ENCODE results near the gene BABAM2. TPM values are rescaled to one million over a fixed set of nuclear protein-coding genes. Genes with fewer than 3 reads are reported as not detected.

The BABAM2 gene
- total RNA-seq, 1 experiment from 2014 or later: 27.1 TPM

DNA sequence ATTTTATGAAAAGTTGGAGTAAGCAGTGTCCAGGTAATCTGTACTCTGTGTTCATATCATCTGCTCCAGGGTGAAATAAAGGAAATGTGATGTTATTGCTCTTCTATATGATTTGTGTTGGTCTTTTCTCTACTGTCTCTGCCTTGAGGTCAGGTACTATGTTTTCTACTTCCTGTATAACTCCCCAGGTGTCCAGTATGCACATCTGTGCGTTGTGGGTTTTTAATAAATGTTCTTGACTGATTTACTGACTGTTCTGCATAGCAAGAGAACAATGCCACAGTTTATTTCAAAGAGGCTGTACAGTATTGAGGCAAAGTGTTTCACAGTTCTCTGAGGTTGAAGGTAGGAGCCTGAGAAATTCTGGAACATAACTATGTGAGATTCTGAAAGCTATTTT is 89.7 kb downstream of the BABAM2 start:
- Histone ChIP-seq H4K8ac (replicated peaks; ENCODE audit: insufficient read length, low read depth, low read length) (no peak overlapping the region), H3K4me2 (ENCODE audit: insufficient read depth, insufficient read length, low read length) (no peak overlapping the region), H4K5ac (ENCODE audit: insufficient read length, low read depth, low read length) (no peak overlapping the region), H2BK5ac (ENCODE audit: insufficient read length, low read length) (no peak overlapping the region), H3K4me1 (ENCODE audit: insufficient read depth, low read length) (peaks cover 3% of the 10 kb centered on the region; the same call in 1 of the 2 replicates), H3K18ac (ENCODE audit: insufficient read length, low read depth, low read length) (no peak overlapping the region), H2AFZ (ENCODE audit: low read length) (no peak overlapping the region), H4K20me1 (ENCODE audit: control insufficient read depth, insufficient read depth, insufficient read length) (no peaks in the 10 kb centered on the region), H2BK15ac (ENCODE audit: low read depth, low read length) (no peak overlapping the region), H3K9ac (ENCODE audit: extremely low read depth, insufficient read length, low read length) (no peak overlapping the region), H4K91ac (ENCODE audit: insufficient read length, low read depth, low read length) (no peak overlapping the region), H3T11ph (ENCODE audit: low read length) (no peak overlapping the region), H3K4ac (ENCODE audit: low read depth, low read length) (no peak overlapping the region), H3K14ac (ENCODE audit: insufficient read depth, low read length) (no peak overlapping the region), H3K9me3 (ENCODE audit: control insufficient read depth, low read depth, low read length) (no peaks in the 10 kb centered on the region), H3K23me2 (ENCODE audit: insufficient read length, low read depth, low read length, poor library complexity, severe bottlenecking) (no peaks in the 10 kb centered on the region), H3K27ac (ENCODE audit: insufficient read length, low read depth, low read length) (no peak overlapping the region), H2BK120ac (ENCODE audit: low read depth, low read length, poor library complexity, severe bottlenecking) (no peak overlapping the region), H3K79me1 (ENCODE audit: insufficient read depth, low read depth, low read length, poor library complexity, severe bottlenecking) (no peaks in the 10 kb centered on the region), H2BK20ac (ENCODE audit: low read depth, low read length, poor library complexity, severe bottlenecking) (no peak overlapping the region), H3K23ac (ENCODE audit: insufficient read length, low read depth, low read length) (no peak overlapping the region), H2AK5ac (ENCODE audit: insufficient read length, low read length) (no peak overlapping the region), H3K56ac (ENCODE audit: insufficient read length, low read depth, low read length) (no peak overlapping the region), H3K27me3 (ENCODE audit: insufficient read depth, low read length) (no peaks in the 10 kb centered on the region), H2BK12ac (ENCODE audit: insufficient read length, low read depth, low read length) (no peak overlapping the region), H3K79me2 (ENCODE audit: insufficient read depth, low read length) (no peaks in the 10 kb centered on the region)
- WGBS (ENCODE audit: extremely low coverage, insufficient read length, low lambda C conversion rate): no CpG with 5 or more reads among the region's 1 CpG
- Mint-ChIP-seq H3K4me3 (no peak overlapping the region), H3K4me1 (peaks cover 9 to 10% of the 10 kb centered on the region in 2 experiments), H3K9me3 (no peaks in the 10 kb centered on the region), H3K27me3 (ENCODE audit: low read depth) (no peaks in the 10 kb centered on the region), H3K27ac (no peak overlapping the region), H3K36me3 (ENCODE audit: insufficient read depth in 1 of 3, low read depth in 3 of 3) (no peaks in the 10 kb centered on the region; a peak in 1 of 7 replicates)
- no peak for DNase-seq
- TF ChIP-seq, protein P1, sequence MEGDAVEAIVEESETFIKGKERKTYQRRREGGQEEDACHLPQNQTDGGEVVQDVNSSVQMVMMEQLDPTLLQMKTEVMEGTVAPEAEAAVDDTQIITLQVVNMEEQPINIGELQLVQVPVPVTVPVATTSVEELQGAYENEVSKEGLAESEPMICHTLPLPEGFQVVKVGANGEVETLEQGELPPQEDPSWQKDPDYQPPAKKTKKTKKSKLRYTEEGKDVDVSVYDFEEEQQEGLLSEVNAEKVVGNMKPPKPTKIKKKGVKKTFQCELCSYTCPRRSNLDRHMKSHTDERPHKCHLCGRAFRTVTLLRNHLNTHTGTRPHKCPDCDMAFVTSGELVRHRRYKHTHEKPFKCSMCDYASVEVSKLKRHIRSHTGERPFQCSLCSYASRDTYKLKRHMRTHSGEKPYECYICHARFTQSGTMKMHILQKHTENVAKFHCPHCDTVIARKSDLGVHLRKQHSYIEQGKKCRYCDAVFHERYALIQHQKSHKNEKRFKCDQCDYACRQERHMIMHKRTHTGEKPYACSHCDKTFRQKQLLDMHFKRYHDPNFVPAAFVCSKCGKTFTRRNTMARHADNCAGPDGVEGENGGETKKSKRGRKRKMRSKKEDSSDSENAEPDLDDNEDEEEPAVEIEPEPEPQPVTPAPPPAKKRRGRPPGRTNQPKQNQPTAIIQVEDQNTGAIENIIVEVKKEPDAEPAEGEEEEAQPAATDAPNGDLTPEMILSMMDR (conservative IDR thresholded peaks at IDR 0.05): no peak

Data from H9 (cell line).